Muscle of leg (tissue), 11 donors: Measurements from ENCODE around the gene PLEK2. TPM values are rescaled to one million over a fixed set of nuclear protein-coding genes. Genes with fewer than 3 reads are reported as not detected.
"Not testable (repeated sequence)": the region's sequence is repeated elsewhere in the genome, so short reads cannot be mapped to it uniquely, and the experiment has no call there.

Experiments used
- DNase-seq: peaks from one replicate; pipeline ENCODE4 v3.0.0; 2013
- H3K27ac ChIP-seq: one replicate; pipeline ENCODE4 v1.5.1; 2013; ENCODE audit warnings: mild to moderate bottlenecking, low read length, control low read depth
- H3K27me3 ChIP-seq: one replicate; pipeline ENCODE4 v1.6.1; 2013; ENCODE audit warnings: low read length; ENCODE audit not compliant: control insufficient read depth, insufficient read depth
- H3K36me3 ChIP-seq: one replicate; pipeline ENCODE4 v1.6.1; 2013; ENCODE audit warnings: low read length; ENCODE audit not compliant: control insufficient read depth, insufficient read depth
- H3K4me1 ChIP-seq: one replicate; pipeline ENCODE4 v1.6.1; 2013; ENCODE audit warnings: low read length; ENCODE audit not compliant: control insufficient read depth, insufficient read depth
- H3K4me3 ChIP-seq: one replicate; pipeline ENCODE4 v1.5.1; 2013; ENCODE audit warnings: low read length, control low read depth
- H3K9me3 ChIP-seq: replicated peaks from 2 replicates; pipeline ENCODE4 v1.6.1; 2013; ENCODE audit warnings: low read depth, low read length; ENCODE audit not compliant: control insufficient read depth
- WGBS: methylation state at CpG from one replicate; pipeline ENCODE4 v1.1.5; 2013; ENCODE audit warnings: missing lambda C conversion rate; ENCODE audit not compliant: insufficient coverage; 5-methylcytosine and 5-hydroxymethylcytosine counted together
- polyA plus RNA-seq, 8 donors: library from polyadenylated mRNA; unstranded; fragments of 120-200 nt; gene quantifications; one replicate each; pipeline versions ENCODE4 v1.2.1 to v1.2.3, GENCODE V29; 2013; ENCODE audit warnings: inconsistent platforms in 1 of 8, low replicate concordance in 1 of 8; ENCODE audit not compliant: insufficient read length in 8 of 8, insufficient read depth in 1 of 8
- total RNA-seq: library from RNA; stranded (reverse); fragments of 120-200 nt; gene quantifications from one replicate; pipeline ENCODE4 v1.2.4, GENCODE V29; 2013

PLEK2 gene
- total and polyA plus RNA-seq, 9 donors: 0.22 to 3.0 (median 0.80) TPM

- H3K27me3 ChIP-seq: peaks cover 6% of the 10 kb centered on the region
- H3K36me3 ChIP-seq: no peaks in the 10 kb centered on the region
- no peaks in the 10 kb centered on the region for H3K4me1 ChIP-seq
- H3K9me3 ChIP-seq: no peaks in the 10 kb centered on the region
- no peak overlapping the region for H3K27ac ChIP-seq
- DNase-seq: no peak
- WGBS: 93% methylated on average over 5 of the region's 11 CpGs
- no peak overlapping the region for H3K4me3 ChIP-seq
These were observed 6.6 kb upstream of the PLEK2 start for GRCh38 chr14:67418401-67419191.

- H3K4me3 ChIP-seq: no peak overlapping the region
- H3K4me1 ChIP-seq: no peaks in the 10 kb centered on the region
- peaks cover 14% of the 10 kb centered on the region for H3K27me3 ChIP-seq
- DNase-seq: no peak
- H3K36me3 ChIP-seq: no peaks in the 10 kb centered on the region
- no peaks in the 10 kb centered on the region for H3K9me3 ChIP-seq
- 71% methylated on average over 1 of the region's 3 CpGs for WGBS
- H3K27ac ChIP-seq: no peak overlapping the region
These were observed 5.7 kb upstream of the PLEK2 start for GRCh38 chr14:67417633-67418032.

- Histone ChIP-seq H3K4me3 (no peak overlapping the region), H3K9me3 (no peaks in the 10 kb centered on the region), H3K4me1 (no peaks in the 10 kb centered on the region), H3K27me3 (peaks cover 22% of the 10 kb centered on the region), H3K27ac (no peak overlapping the region), H3K36me3 (no peaks in the 10 kb centered on the region)
- no CpG with 5 or more reads among the region's 2 CpGs for WGBS
- DNase-seq: no peak
These were observed 4.8 kb upstream of the PLEK2 start for GRCh38 chr14:67416810-67417209.

- WGBS: 76% methylated on average over 7 of the region's 8 CpGs
- Histone ChIP-seq H3K27me3 (peaks cover 29% of the 10 kb centered on the region), H3K4me3 (no peak overlapping the region), H3K36me3 (no peaks in the 10 kb centered on the region), H3K9me3 (no peaks in the 10 kb centered on the region), H3K27ac (no peak overlapping the region), H3K4me1 (no peaks in the 10 kb centered on the region)
- DNase-seq: no peak
These were observed 4.1 kb upstream of the PLEK2 start for GRCh38 chr14:67416085-67416484.

- DNase-seq, H3K9me3 ChIP-seq, H3K36me3 ChIP-seq, H3K4me3 ChIP-seq, H3K4me1 ChIP-seq, H3K27ac ChIP-seq: not testable (repeated sequence)
- WGBS: 80% methylated on average over 1 of the region's 5 CpGs
- peaks cover 34% of the 10 kb centered on the region for H3K27me3 ChIP-seq
These were observed 3.6 kb upstream of the PLEK2 start for GRCh38 chr14:67415610-67416009.

- no peak for DNase-seq
- Histone ChIP-seq H3K4me1 (no peaks in the 10 kb centered on the region), H3K27ac (no peak overlapping the region), H3K27me3 (peaks cover 40% of the 10 kb centered on the region), H3K36me3 (no peaks in the 10 kb centered on the region), H3K4me3 (no peak overlapping the region), H3K9me3 (no peaks in the 10 kb centered on the region)
- no CpG with 5 or more reads among the region's 3 CpGs for WGBS
These were observed 2.1 kb upstream of the PLEK2 start for GRCh38 chr14:67413806-67414769.

GRCh38 chr14:67411370-67411769, 595 bp downstream of the PLEK2 start:
- no peak overlapping the region for H3K27ac ChIP-seq
- no peaks in the 10 kb centered on the region for H3K36me3 ChIP-seq
- DNase-seq: no peak
- H3K9me3 ChIP-seq: no peaks in the 10 kb centered on the region
- H3K4me1 ChIP-seq: no peaks in the 10 kb centered on the region
- 47% methylated on average over 3 of the region's 8 CpGs for WGBS
- no peak overlapping the region for H3K4me3 ChIP-seq
- H3K27me3 ChIP-seq: peaks cover 38% of the 10 kb centered on the region

- H3K27me3 ChIP-seq: peaks cover 38% of the 10 kb centered on the region
- no peaks in the 10 kb centered on the region for H3K4me1 ChIP-seq
- H3K27ac ChIP-seq: no peak overlapping the region
- H3K36me3 ChIP-seq: no peaks in the 10 kb centered on the region
- WGBS: 83% methylated on average over 4 of the region's 9 CpGs
- DNase-seq: no peak
- no peaks in the 10 kb centered on the region for H3K9me3 ChIP-seq
- H3K4me3 ChIP-seq: no peak overlapping the region
These were observed 1.7 kb downstream of the PLEK2 start for GRCh38 chr14:67410313-67410712.

- H3K36me3 ChIP-seq: no peaks in the 10 kb centered on the region
- H3K27ac ChIP-seq: no peak overlapping the region
- WGBS: 47% methylated on average over 4 of the region's 8 CpGs
- no peaks in the 10 kb centered on the region for H3K9me3 ChIP-seq
- no peaks in the 10 kb centered on the region for H3K4me1 ChIP-seq
- H3K4me3 ChIP-seq: no peak overlapping the region
- no peak for DNase-seq
- H3K27me3 ChIP-seq: peaks cover 36% of the 10 kb centered on the region
These were observed 2.5 kb downstream of the PLEK2 start for GRCh38 chr14:67409461-67409860.

- H3K4me1 ChIP-seq, DNase-seq, H3K27ac ChIP-seq, H3K9me3 ChIP-seq, H3K4me3 ChIP-seq, H3K36me3 ChIP-seq: not testable (repeated sequence)
- WGBS: 86% methylated on average over 4 of the region's 7 CpGs
- H3K27me3 ChIP-seq: peaks cover 32% of the 10 kb centered on the region
These were observed 3.7 kb downstream of the PLEK2 start for GRCh38 chr14:67408122-67408801.
